Suprapubic skin (tissue), 3 donors: Measurements from ENCODE around the gene XAF1.

Experiments
- EP300 ChIP-seq: sonication (generic); formaldehyde crosslinking; IDR thresholded peaks from one replicate; pipeline ENCODE4 v1.6.1; 2017; ENCODE audit warnings: antibody characterized with exemption
- TF ChIP-seq, protein P1 (sequence below), 2 donors: fragments of 200-600 bp in 1 of 2; fragments of 450-650 bp in 1 of 2; sonication (generic) in 1 of 2; IDR thresholded peaks; one replicate each; pipeline ENCODE4 v1.5.1; 2016 to 2019; ENCODE audit warnings: antibody characterized with exemption in 2 of 2, mild to moderate bottlenecking in 1 of 2, moderate library complexity in 1 of 2

DNA sequence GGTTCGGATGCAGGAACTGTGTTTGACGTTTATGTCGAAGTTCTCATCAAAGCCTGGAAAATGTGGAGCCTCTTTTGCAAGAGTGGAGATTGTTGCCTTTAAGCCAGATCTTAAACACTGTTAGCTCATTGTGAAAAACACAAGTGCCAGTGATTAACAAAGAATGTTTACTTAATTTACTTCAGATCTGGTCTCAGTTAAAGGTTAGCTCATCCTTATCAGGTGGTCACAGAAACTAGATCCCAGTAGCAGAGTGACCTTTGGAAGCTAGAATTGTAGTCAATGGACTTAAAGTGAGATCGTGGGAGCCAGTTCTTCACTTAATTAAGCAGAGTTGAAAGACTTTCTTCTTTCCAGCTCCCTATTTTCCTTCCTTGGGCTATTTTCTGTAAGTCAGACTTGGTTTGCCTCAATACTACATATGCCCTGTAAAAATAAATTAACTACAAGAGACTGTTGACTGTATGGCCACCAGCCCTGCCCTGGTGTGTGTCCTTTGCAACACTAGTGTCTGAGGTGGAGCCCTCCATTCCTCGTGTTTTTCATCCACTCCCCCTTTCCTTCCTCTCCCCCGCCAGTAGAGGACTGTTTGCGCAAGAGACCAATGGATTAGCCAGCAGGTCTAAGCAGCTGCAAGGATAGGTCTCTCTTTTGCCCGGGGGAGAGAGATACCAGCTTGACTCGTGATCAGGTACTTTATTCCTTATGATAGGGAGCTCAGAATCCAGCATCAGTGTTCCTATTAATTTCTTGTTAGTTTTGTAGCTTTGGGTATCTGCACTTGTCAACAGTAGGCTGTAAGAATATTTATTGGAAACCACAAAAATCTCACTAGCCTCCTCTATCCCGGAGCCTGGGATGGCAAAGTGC lies 40.4 kb downstream of the XAF1 start:
- no peak for TF ChIP-seq EP300
- TF ChIP-seq, protein P1, sequence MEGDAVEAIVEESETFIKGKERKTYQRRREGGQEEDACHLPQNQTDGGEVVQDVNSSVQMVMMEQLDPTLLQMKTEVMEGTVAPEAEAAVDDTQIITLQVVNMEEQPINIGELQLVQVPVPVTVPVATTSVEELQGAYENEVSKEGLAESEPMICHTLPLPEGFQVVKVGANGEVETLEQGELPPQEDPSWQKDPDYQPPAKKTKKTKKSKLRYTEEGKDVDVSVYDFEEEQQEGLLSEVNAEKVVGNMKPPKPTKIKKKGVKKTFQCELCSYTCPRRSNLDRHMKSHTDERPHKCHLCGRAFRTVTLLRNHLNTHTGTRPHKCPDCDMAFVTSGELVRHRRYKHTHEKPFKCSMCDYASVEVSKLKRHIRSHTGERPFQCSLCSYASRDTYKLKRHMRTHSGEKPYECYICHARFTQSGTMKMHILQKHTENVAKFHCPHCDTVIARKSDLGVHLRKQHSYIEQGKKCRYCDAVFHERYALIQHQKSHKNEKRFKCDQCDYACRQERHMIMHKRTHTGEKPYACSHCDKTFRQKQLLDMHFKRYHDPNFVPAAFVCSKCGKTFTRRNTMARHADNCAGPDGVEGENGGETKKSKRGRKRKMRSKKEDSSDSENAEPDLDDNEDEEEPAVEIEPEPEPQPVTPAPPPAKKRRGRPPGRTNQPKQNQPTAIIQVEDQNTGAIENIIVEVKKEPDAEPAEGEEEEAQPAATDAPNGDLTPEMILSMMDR (IDR thresholded peaks at IDR 0.05), result no peak
